Smooth muscle cell (in vitro differentiated cells): ENCODE results near the gene DLGAP4. TPM values are rescaled to one million over a fixed set of nuclear protein-coding genes. Genes with fewer than 3 reads are reported as not detected.

ENCODE experiments used
- DNase-seq: peaks from one replicate; lab custom pipeline; 2025; ENCODE audit not compliant: unreplicated experiment; lab: John Stamatoyannopoulos, UW
- H2AFZ ChIP-seq: fragments of 200-600 bp; sonication (generic); 2 replicates; pipeline ENCODE4 v1.6.0; 2016; ENCODE audit warnings: antibody characterized with exemption, low read depth, mild to moderate bottlenecking
- H3F3A ChIP-seq: fragments of 200-600 bp; sonication (generic); 2 replicates; pipeline ENCODE4 v1.6.0; 2017; ENCODE audit warnings: antibody characterized with exemption, low read depth
- H3K27ac ChIP-seq: fragments of 200-600 bp; sonication (generic); 2 replicates; pipeline ENCODE4 v1.5.1; 2016; ENCODE audit warnings: low read depth, mild to moderate bottlenecking
- H3K27me3 ChIP-seq: fragments of 200-600 bp; sonication (generic); 2 replicates; pipeline ENCODE4 v1.6.1; 2016; ENCODE audit warnings: low read depth, mild to moderate bottlenecking
- H3K36me3 ChIP-seq: fragments of 200-600 bp; sonication (generic); 2 replicates; pipeline ENCODE4 v1.5.1; 2016; ENCODE audit warnings: low read depth
- H3K4me1 ChIP-seq: fragments of 200-600 bp; sonication (generic); 2 replicates; pipeline ENCODE4 v1.5.1; 2016; ENCODE audit warnings: low read depth
- H3K4me2 ChIP-seq: fragments of 200-600 bp; sonication (generic); 2 replicates; pipeline ENCODE4 v1.6.0; 2016; ENCODE audit warnings: mild to moderate bottlenecking
- H3K4me3 ChIP-seq: fragments of 200-600 bp; sonication (generic); 2 replicates; pipeline ENCODE4 v1.5.1; 2016; ENCODE audit warnings: mild to moderate bottlenecking
- H3K79me2 ChIP-seq: fragments of 200-600 bp; sonication (generic); 2 replicates; pipeline ENCODE4 v1.6.0; 2016; ENCODE audit warnings: low read depth, mild to moderate bottlenecking
- H3K9ac ChIP-seq: fragments of 200-600 bp; sonication (generic); 2 replicates; pipeline ENCODE4 v1.6.0; 2016; ENCODE audit warnings: low read depth
- H3K9me3 ChIP-seq: fragments of 200-600 bp; sonication (generic); replicated peaks from 2 replicates; pipeline ENCODE4 v1.5.1; 2016; ENCODE audit warnings: low read depth
- H4K20me1 ChIP-seq: fragments of 200-600 bp; sonication (generic); 2 replicates; pipeline ENCODE4 v1.6.0; 2016; ENCODE audit warnings: low read depth
- CTCF ChIP-seq: fragments of 200-600 bp; sonication (generic); IDR thresholded peaks from 2 replicates; pipeline ENCODE4 v1.5.1; 2017; ENCODE audit warnings: borderline replicate concordance, mild to moderate bottlenecking, antibody characterized with exemption; ENCODE audit not compliant: insufficient read depth, poor library complexity, severe bottlenecking
- WGBS: methylation state at CpG from one replicate; pipeline ENCODE4 v1.1.7; 2016; ENCODE audit warnings: low lambda C conversion rate; 5-methylcytosine and 5-hydroxymethylcytosine counted together
- polyA plus RNA-seq: library from polyadenylated mRNA; unstranded; fragments of >200 nt; fragmentation: Nextera tagmentation; extraction: Ambion mirVana; gene quantifications from 2 replicates; pipeline ENCODE4 v1.2.1, GENCODE V29; 2016
- total RNA-seq: library from RNA; depleted of rRNA; stranded (reverse); fragments of >200 nt; gene quantifications from 2 replicates; pipeline ENCODE4 v1.2.3, GENCODE V29; 2014

The DLGAP4 gene
- total and polyA plus RNA-seq, 2 experiments from 2014 or later = 86.8 to 102 TPM

DNA sequence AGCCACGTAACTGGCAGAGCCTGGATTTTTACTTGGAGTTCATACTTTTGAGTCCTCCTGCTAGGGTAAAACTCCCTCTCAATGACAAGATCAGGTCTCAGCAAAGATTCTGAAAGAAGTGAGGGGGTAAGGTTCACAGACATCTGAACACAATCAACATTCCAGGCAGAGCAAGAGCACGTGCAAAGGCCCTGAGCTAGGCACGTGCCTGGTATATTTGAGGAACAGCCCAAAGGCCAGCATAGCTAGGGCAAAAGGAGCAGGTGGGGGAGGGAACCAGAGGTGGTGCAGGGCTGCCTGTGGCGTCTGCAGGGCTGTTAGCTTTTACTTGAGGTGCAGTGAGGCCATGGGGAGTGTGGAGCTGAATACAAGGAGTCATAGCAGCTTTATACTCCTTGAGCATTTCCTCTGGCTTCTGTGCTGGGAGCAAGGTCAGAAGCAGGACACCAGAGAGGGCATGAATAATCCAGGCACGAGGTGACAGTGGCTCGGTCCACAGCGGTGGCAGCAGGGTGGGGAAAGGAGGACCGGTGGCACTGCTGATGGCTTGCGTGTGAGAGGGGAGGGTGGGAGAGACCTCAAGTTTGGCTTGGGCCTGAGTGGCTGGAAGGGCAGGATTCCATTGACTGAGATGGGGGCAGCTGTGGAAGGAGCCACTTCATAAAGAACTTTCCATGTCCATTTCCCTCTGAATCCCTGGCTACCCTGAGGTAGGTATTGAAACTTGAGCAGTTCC, 57.0 kb downstream of the DLGAP4 start:
- Histone ChIP-seq H3F3A (no peaks in the 10 kb centered on the region), H3K27me3 (no peaks in the 10 kb centered on the region), H4K20me1 (no peaks in the 10 kb centered on the region), H3K79me2 (no peaks in the 10 kb centered on the region), H3K9ac (no peak overlapping the region), H3K9me3 (no peaks in the 10 kb centered on the region), H3K4me2 (no peak overlapping the region), H3K36me3 (no peaks in the 10 kb centered on the region), H2AFZ (no peak overlapping the region), H3K4me3 (no peak overlapping the region), H3K4me1 (peaks cover 3% of the 10 kb centered on the region), H3K27ac (no peak overlapping the region)
- WGBS = 91% methylated on average over 9 of the region's 9 CpGs
- TF ChIP-seq CTCF = no peak
- DNase-seq = no peak

GRCh38 chr20:36364506-36364905, 58.4 kb downstream of the DLGAP4 start:
- Histone ChIP-seq H3K4me2 (no peak overlapping the region), H3K27me3 (no peaks in the 10 kb centered on the region)

GRCh38 chr20:36366623-36367369, 60.7 kb downstream of the DLGAP4 start:
- WGBS = 91% methylated on average over 16 of the region's 16 CpGs
- Histone ChIP-seq H4K20me1 (no peaks in the 10 kb centered on the region), H3K27ac (no peak overlapping the region), H3K4me1 (no peaks in the 10 kb centered on the region), H3K4me2 (no peak overlapping the region), H3K27me3 (no peaks in the 10 kb centered on the region), H3K36me3 (no peaks in the 10 kb centered on the region), H3F3A (no peaks in the 10 kb centered on the region), H3K9ac (no peak overlapping the region), H3K4me3 (no peak overlapping the region), H2AFZ (no peak overlapping the region), H3K79me2 (no peaks in the 10 kb centered on the region), H3K9me3 (no peaks in the 10 kb centered on the region)
- DNase-seq = no peak
- no peak for TF ChIP-seq CTCF

More at GRCh38 chr20:36364506-36364905, 58.4 kb downstream of the DLGAP4 start:
- 85% methylated on average over 4 of the region's 4 CpGs for WGBS
- Histone ChIP-seq H3K9me3 (no peaks in the 10 kb centered on the region), H3K9ac (no peak overlapping the region), H3F3A (no peaks in the 10 kb centered on the region), H4K20me1 (no peaks in the 10 kb centered on the region), H2AFZ (no peak overlapping the region), H3K27ac (no peak overlapping the region), H3K4me3 (no peak overlapping the region), H3K36me3 (no peaks in the 10 kb centered on the region), H3K79me2 (no peaks in the 10 kb centered on the region), H3K4me1 (peaks cover 3% of the 10 kb centered on the region)
- no peak for TF ChIP-seq CTCF
- DNase-seq = no peak
